Activated effector memory CD4-positive, alpha-beta T cell treated with Interleukin-2 at 50 U/mL for 16 hours (primary cell): ENCODE data around the gene BCAN.
"Not testable (repeated sequence)": the region's sequence is repeated elsewhere in the genome, so short reads cannot be mapped to it uniquely, and the experiment has no call there.

Experiments
- DNase-seq: peaks from one replicate; pipeline ENCODE4 v3.0.0-alpha.2; 2020

The BCAN gene

GRCh38 chr1:156616463-156616862 lies 25.5 kb upstream of the BCAN start:
- no peak for DNase-seq

- DNase-seq, result no peak
These were observed 22.9 kb upstream of the BCAN start, which contains the start of gene HAPLN2 for GRCh38 chr1:156618853-156619581. Gene HAPLN2, plus strand, starts transcription at chr1:156619415. Its CDS starts 4,076 bp downstream, at chr1:156623491.

- DNase-seq, result no peak
These were observed 22.3 kb upstream of the BCAN start for GRCh38 chr1:156619582-156619955.

GRCh38 chr1:156622581-156623297 lies 19.2 kb upstream of the BCAN start:
- no peak for DNase-seq

- DNase-seq, result no peak
These were observed 17.7 kb upstream of the BCAN start for GRCh38 chr1:156623946-156624813.

- DNase-seq, result no peak
These were observed 17.0 kb upstream of the BCAN start for GRCh38 chr1:156624814-156625435.

GRCh38 chr1:156625436-156626078 lies 16.4 kb upstream of the BCAN start:
- DNase-seq, result peak; percentile 41

- DNase-seq, result no peak
These were observed 15.9 kb upstream of the BCAN start for GRCh38 chr1:156626079-156626438.

GRCh38 chr1:156627313-156627880 lies 14.5 kb upstream of the BCAN start:
- no peak for DNase-seq

GRCh38 chr1:156629823-156630449 lies 12.0 kb upstream of the BCAN start:
- DNase-seq, result no peak

- not testable (repeated sequence) for DNase-seq
These were observed 10.8 kb upstream of the BCAN start for GRCh38 chr1:156631152-156631551.

GRCh38 chr1:156632355-156632754 lies 9.6 kb upstream of the BCAN start:
- no peak for DNase-seq

GRCh38 chr1:156638189-156638985 lies 3.5 kb upstream of the BCAN start:
- DNase-seq, result no peak

- DNase-seq, result no peak
These were observed 2.3 kb upstream of the BCAN start for GRCh38 chr1:156639601-156640101.

- DNase-seq, result no peak
These were observed 843 bp upstream of the BCAN start for GRCh38 chr1:156640842-156641706.

GRCh38 chr1:156642265-156643048 lies 540 bp downstream of the BCAN start:
- no peak for DNase-seq

GRCh38 chr1:156643049-156643777 lies 1.3 kb downstream of the BCAN start:
- DNase-seq, result no peak

GRCh38 chr1:156643778-156644092 lies 1.8 kb downstream of the BCAN start:
- DNase-seq, result no peak
